ENCODE measurements around the gene IPO13. TPM values are rescaled to one million over a fixed set of nuclear protein-coding genes. Genes with fewer than 3 reads are reported as not detected.

The IPO13 gene
- total RNA-seq, 1 donor from 2014 or later = 26.6 TPM

- intact Hi-C loops (cut with micrococcal nuclease) = loop anchor here (1.0 to 5.0 kb wide), 3 partner anchors 172 to 408 kb away; partner anchors contain the start of gene ST3GAL3
- Mint-ChIP-seq H3K36me3 (ENCODE audit: low read depth) (peaks cover 4% of the 10 kb centered on the region), H3K9me3 (no peaks in the 10 kb centered on the region), H3K4me1 (peaks cover 8% of the 10 kb centered on the region), H3K4me3 (no peak overlapping the region), H3K27ac (no peak overlapping the region), H3K27me3 (peaks cover 9% of the 10 kb centered on the region)
- DNase-seq = no peak
Measured at GRCh38 chr1:43934986-43935324, 11.8 kb upstream of the IPO13 start.

GRCh38 chr1:43935711-43936427 is 10.9 kb upstream of the IPO13 start:
- H3K36me3 Mint-ChIP-seq (ENCODE audit: low read depth) = peaks cover 7% of the 10 kb centered on the region
- peaks cover 8% of the 10 kb centered on the region for H3K4me1 Mint-ChIP-seq
- H3K9me3 Mint-ChIP-seq = no peaks in the 10 kb centered on the region
- DNase-seq = no peak
- intact Hi-C loops (cut with micrococcal nuclease) = loop anchor here (1.0 kb wide), 1 partner anchor 173 kb away; no protein-coding TSS in a partner anchor
- H3K4me3 Mint-ChIP-seq = peak overlapping the region; percentile 3
- H3K27ac Mint-ChIP-seq = no peak overlapping the region
- peaks cover 9% of the 10 kb centered on the region for H3K27me3 Mint-ChIP-seq

DNA sequence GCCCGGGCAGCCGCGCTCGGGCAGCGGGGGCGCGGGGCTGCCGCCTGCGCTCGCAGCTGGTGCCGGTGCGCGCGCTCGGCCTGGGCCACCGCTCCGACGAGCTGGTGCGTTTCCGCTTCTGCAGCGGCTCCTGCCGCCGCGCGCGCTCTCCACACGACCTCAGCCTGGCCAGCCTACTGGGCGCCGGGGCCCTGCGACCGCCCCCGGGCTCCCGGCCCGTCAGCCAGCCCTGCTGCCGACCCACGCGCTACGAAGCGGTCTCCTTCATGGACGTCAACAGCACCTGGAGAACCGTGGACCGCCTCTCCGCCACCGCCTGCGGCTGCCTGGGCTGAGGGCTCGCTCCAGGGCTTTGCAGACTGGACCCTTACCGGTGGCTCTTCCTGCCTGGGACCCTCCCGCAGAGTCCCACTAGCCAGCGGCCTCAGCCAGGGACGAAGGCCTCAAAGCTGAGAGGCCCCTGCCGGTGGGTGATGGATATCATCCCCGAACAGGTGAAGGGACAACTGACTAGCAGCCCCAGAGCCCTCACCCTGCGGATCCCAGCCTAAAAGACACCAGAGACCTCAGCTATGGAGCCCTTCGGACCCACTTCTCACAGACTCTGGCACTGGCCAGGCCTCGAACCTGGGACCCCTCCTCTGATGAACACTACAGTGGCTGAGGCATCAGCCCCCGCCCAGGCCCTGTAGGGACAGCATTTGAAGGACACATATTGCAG is 10.2 kb upstream of the IPO13 start:
- peak; percentile 75 for DNase-seq
- Mint-ChIP-seq H3K27me3 (peaks cover 9% of the 10 kb centered on the region), H3K9me3 (no peaks in the 10 kb centered on the region), H3K36me3 (ENCODE audit: low read depth) (peaks cover 7% of the 10 kb centered on the region), H3K4me1 (peaks cover 8% of the 10 kb centered on the region), H3K27ac (no peak overlapping the region), H3K4me3 (peak overlapping the region; percentile 64)
- intact Hi-C loops (cut with micrococcal nuclease) = no loop called here

DNA sequence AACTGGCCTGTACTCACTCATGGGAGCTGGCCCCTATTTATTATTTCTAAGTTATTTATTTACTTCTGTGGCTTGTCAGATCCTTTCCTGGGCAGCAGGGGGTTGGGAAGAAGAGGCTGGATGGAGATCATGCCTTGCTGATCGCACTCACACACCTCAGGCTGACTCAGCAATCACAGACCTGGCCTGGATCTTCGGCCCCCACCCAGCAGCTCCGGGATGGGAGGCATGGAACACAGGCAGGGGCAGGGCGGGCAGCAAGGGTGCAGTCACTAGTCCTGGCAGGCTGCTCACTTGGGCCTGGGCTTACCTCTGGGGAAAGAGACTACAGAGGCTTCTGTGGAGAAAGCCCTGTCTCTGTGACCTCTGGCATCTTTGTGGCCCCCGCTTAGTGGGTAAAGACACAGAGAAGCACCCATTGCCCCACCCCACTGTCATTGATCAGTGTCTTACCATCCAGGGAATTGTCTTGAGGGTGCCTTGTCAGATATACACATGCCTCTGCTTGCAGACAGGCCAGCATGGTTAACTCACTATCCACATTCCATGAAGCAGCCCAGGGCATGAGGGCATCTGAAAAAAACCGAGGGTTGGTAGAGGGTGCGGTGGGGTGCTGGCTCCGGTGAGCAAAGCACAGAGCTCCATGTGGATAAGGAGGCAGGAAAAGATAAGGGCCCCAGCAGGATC is 9.4 kb upstream of the IPO13 start:
- intact Hi-C loops (cut with micrococcal nuclease) = no loop called here
- Mint-ChIP-seq H3K27ac (no peak overlapping the region), H3K27me3 (peaks cover 9% of the 10 kb centered on the region), H3K4me1 (peaks cover 8% of the 10 kb centered on the region), H3K9me3 (no peaks in the 10 kb centered on the region), H3K4me3 (no peak overlapping the region), H3K36me3 (ENCODE audit: low read depth) (peaks cover 7% of the 10 kb centered on the region)
- DNase-seq = no peak

- DNase-seq = no peak
- Mint-ChIP-seq H3K27ac (no peak overlapping the region), H3K4me3 (no peak overlapping the region), H3K9me3 (no peaks in the 10 kb centered on the region), H3K27me3 (peaks cover 3% of the 10 kb centered on the region), H3K4me1 (peaks cover 12% of the 10 kb centered on the region), H3K36me3 (ENCODE audit: low read depth) (peaks cover 12% of the 10 kb centered on the region)
- intact Hi-C loops (cut with micrococcal nuclease) = no loop called here
Measured at GRCh38 chr1:43938383-43938782, 8.4 kb upstream of the IPO13 start.

DNA sequence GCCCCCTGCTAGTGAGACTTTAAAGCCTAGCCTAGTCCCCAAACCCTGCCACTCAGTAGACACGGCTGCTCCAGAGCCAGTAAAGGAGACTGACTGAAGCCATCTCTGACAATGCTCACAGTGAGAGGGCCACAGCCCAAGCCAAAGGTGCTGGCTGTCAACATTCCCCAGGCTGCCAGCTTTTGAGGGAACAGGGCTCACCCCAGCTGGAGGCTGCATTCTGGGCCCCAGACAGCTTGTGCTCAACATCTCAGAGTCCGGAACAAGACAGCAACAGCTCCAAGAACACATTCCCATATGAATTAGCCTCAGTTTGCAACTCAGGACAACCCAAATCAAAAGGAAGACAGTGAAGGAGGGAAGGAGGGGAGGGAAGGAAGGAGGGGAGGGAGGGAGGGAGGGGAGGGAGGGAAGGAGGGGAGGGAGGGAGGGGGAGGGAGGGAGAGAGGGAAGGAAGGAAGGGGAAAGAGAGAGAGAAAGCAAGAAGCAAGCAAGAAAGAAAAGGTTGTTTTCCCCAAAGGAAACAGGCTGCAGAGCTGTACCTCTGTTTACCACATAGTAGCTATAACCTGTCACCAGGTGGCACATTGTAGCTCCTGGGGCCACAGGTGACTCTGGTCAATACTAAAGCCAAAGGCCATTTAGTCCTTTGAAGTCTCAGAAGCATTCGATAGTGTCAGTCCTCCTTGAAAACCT is 7.7 kb upstream of the IPO13 start:
- no peak overlapping the region for H3K4me3 Mint-ChIP-seq
- peaks cover 12% of the 10 kb centered on the region for H3K36me3 Mint-ChIP-seq (ENCODE audit: low read depth)
- no peak for DNase-seq
- no peak overlapping the region for H3K27ac Mint-ChIP-seq
- peaks cover 10% of the 10 kb centered on the region for H3K4me1 Mint-ChIP-seq
- peaks cover 3% of the 10 kb centered on the region for H3K27me3 Mint-ChIP-seq
- intact Hi-C loops (cut with micrococcal nuclease) = no loop called here
- no peaks in the 10 kb centered on the region for H3K9me3 Mint-ChIP-seq

- Mint-ChIP-seq H3K36me3 (ENCODE audit: low read depth) (peaks cover 21% of the 10 kb centered on the region), H3K4me3 (no peak overlapping the region), H3K27ac (no peak overlapping the region), H3K27me3 (no peaks in the 10 kb centered on the region), H3K9me3 (no peaks in the 10 kb centered on the region), H3K4me1 (peaks cover 23% of the 10 kb centered on the region)
- intact Hi-C loops (cut with micrococcal nuclease) = no loop called here
- DNase-seq = no peak
Measured at GRCh38 chr1:43942411-43942810, 4.3 kb upstream of the IPO13 start.

DNA sequence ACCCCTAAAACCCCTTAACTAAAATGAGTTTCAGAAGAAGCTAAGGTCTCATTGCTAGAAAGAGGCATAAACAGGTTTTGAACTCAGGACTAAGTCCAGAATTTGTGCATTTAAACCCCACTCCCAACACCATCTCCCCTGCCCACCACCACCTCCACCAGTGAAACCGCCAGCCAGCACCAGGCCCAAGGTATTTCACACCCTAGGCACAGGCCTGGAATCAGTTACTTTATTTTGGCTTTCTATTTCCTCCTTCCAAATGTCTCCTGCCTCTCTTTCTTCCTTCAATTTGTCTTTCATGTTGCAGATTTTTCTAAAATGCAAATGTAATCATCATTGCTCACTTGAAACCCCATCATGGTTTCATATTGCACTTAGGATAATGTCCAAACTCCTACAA is 1.9 kb upstream of the IPO13 start:
- H3K9me3 Mint-ChIP-seq = no peaks in the 10 kb centered on the region
- peaks cover 17% of the 10 kb centered on the region for H3K36me3 Mint-ChIP-seq (ENCODE audit: low read depth)
- DNase-seq = no peak
- no peaks in the 10 kb centered on the region for H3K27me3 Mint-ChIP-seq
- H3K27ac Mint-ChIP-seq = peak overlapping the region; percentile 79
- intact Hi-C loops (cut with micrococcal nuclease) = no loop called here
- peaks cover 35% of the 10 kb centered on the region for H3K4me1 Mint-ChIP-seq
- peak overlapping the region; percentile 99 for H3K4me3 Mint-ChIP-seq

DNA sequence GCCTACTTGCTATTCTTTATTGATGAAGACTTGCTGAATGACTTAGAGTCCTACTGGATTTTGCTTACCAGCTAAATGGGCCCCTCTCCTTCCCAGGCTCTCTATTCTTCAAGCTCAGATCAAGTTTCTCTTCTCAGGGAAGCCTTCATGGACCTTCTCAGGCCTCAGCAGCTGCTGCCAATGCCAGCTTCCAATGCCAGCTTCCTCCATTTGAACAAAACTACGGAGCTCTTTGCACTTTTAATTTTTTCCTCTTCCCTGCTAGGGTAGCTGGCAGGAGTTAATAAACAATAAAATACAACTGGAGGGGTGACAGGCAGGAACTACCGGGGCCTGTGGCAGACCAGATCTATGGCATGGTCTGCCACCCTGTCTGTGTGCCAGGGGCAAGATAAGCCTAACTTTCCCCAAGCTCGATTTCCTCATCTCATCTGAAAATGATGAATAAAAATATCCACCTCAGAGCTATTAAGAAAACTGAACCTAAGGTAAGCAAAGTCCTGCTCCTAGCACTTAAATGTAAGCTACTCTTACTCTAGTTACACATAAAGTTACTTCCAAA is 995 bp upstream of the IPO13 start:
- peak; percentile 60 for DNase-seq
- intact Hi-C loops (cut with micrococcal nuclease) = loop anchor here (1.0 to 2.0 kb wide), 9 partner anchors 24 to 685 kb away; partner anchors contain the start of genes ATP6V0B, CCDC24, KDM4A and ST3GAL3
- no peaks in the 10 kb centered on the region for H3K9me3 Mint-ChIP-seq
- peaks cover 20% of the 10 kb centered on the region for H3K36me3 Mint-ChIP-seq (ENCODE audit: low read depth)
- peak overlapping the region; percentile 97 for H3K27ac Mint-ChIP-seq
- peaks cover 40% of the 10 kb centered on the region for H3K4me1 Mint-ChIP-seq
- peak overlapping the region; percentile 99 for H3K4me3 Mint-ChIP-seq
- H3K27me3 Mint-ChIP-seq = no peaks in the 10 kb centered on the region

DNA sequence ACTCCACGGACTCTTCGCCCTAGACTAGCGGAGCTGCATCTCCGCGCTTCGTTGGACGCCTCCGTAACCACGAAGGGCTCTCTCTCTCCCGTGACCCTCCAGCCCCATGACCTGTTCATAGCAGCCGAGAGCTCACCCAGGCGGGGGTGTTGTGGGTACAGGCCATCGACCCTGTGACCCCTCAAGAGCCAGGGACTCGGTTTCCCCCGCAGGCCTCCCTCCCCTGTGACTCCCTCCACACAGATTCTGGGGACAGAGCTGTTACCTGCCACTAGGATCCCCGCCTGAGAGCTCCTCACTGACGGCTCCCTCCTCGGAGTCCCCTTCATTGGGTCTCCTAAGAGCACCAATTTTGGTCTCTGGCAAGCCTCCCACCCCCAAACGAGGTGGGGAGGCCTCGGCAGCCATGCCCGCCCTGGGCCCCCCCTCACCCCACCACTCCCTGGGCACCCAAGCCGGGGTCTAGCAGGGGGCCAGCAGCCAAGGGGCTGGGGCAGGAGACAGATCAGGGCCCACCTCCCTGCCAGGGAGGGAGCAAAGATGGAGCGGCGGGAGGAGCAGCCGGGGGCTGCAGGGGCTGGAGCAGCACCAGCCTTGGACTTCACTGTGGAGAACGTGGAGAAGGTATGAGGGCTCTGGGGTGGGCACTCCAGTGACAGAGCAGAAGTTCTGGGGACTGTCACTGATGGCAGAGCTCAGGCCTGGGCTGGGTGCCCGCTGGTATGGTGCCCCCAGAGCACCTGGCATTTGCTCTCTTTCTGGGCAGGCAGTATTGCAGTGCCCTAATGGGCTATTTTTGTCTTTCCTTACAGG is 517 bp downstream of the IPO13 start:
- no peak for DNase-seq
- peaks cover 45% of the 10 kb centered on the region for H3K4me1 Mint-ChIP-seq
- no peaks in the 10 kb centered on the region for H3K9me3 Mint-ChIP-seq
- intact Hi-C loops (cut with micrococcal nuclease) = loop anchor here (2.0 kb wide), 3 partner anchors 296 to 684 kb away; partner anchors contain the start of gene KDM4A
- no peaks in the 10 kb centered on the region for H3K27me3 Mint-ChIP-seq
- H3K36me3 Mint-ChIP-seq (ENCODE audit: low read depth) = peaks cover 22% of the 10 kb centered on the region
- H3K4me3 Mint-ChIP-seq = peak overlapping the region; percentile 99
- H3K27ac Mint-ChIP-seq = peak overlapping the region; percentile 97

DNA sequence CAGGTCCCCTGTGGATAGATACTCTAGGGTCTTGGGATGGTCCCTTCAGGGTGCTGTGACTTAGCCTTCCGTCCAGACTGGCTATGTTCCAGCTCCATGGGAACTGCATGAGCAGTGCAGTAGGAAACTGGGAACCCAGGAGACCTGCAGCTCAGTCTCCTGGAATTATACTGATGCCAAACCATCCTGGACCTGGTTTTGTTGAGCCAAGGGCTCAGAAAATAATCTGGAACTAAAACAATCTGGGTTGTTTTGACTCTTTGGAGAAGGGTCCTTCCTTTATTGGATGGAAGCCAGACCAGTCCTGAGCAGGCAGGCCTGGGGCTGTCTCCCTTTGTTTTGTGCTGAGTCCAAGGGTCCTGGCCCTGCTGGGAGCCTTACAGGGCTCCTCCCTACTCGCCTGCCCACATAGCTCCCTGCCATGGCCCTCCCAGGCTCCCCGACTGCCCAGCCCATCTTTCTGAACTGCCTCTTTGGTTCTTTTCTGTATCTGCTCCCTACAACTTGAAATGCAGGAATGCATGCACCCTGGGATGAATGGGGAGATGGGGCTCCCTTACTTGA is 1.2 kb downstream of the IPO13 start:
- no peaks in the 10 kb centered on the region for H3K9me3 Mint-ChIP-seq
- peak overlapping the region; percentile 97 for H3K27ac Mint-ChIP-seq
- H3K36me3 Mint-ChIP-seq (ENCODE audit: low read depth) = peaks cover 20% of the 10 kb centered on the region
- H3K27me3 Mint-ChIP-seq = no peaks in the 10 kb centered on the region
- DNase-seq = no peak
- peak overlapping the region; percentile 99 for H3K4me3 Mint-ChIP-seq
- intact Hi-C loops (cut with micrococcal nuclease) = loop anchor here (2.0 kb wide), 3 partner anchors 297 to 683 kb away; partner anchors contain the start of gene KDM4A
- H3K4me1 Mint-ChIP-seq = peaks cover 42% of the 10 kb centered on the region

DNA sequence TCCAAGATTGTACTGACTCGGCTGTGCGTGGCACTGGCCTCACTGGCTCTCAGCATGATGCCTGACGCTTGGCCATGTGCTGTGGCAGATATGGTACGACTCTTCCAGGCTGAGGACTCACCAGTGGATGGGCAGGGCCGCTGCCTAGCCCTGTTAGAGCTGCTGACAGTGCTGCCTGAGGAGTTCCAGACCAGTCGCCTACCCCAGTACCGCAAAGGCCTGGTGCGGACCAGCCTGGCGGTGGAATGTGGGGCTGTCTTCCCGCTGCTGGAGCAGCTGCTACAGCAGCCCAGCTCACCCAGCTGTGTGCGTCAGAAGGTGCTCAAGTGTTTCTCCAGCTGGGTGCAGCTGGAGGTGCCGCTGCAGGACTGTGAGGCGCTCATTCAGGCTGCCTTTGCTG is 2.9 kb downstream of the IPO13 start:
- H3K4me3 Mint-ChIP-seq = no peak overlapping the region

More for the DNA sequence above, 2.9 kb downstream of the IPO13 start:
- no peaks in the 10 kb centered on the region for H3K27me3 Mint-ChIP-seq
- intact Hi-C loops (cut with micrococcal nuclease) = no loop called here
- peaks cover 35% of the 10 kb centered on the region for H3K4me1 Mint-ChIP-seq
- H3K9me3 Mint-ChIP-seq = no peaks in the 10 kb centered on the region
- peaks cover 14% of the 10 kb centered on the region for H3K36me3 Mint-ChIP-seq (ENCODE audit: low read depth)
- no peak for DNase-seq
- no peak overlapping the region for H3K27ac Mint-ChIP-seq

Measured in activated CD4-positive, alpha-beta T cell treated with anti-CD3 and anti-CD28 coated beads, Interleukin-2, amount 10 ng/mL, durations not matched to agents 24 days and 14 days (primary cell).